Neural progenitor cell (in vitro differentiated cells): ENCODE data around the gene SEMA4D. TPM values are rescaled to one million over a fixed set of nuclear protein-coding genes. Genes with fewer than 3 reads are reported as not detected.

Experiments
- DNase-seq: peaks from one replicate; pipeline ENCODE4 v3.0.0-alpha.2; 2016; ENCODE audit warnings: low spot score
- H2AFZ ChIP-seq: fragments of 200-600 bp; sonication (generic); replicated peaks from 2 replicates; pipeline ENCODE4 v1.6.1; 2016; ENCODE audit warnings: antibody characterized with exemption
- H3F3A ChIP-seq: fragments of 200-600 bp; sonication (generic); 2 replicates; pipeline ENCODE4 v1.6.1; 2016; ENCODE audit warnings: antibody characterized with exemption, low read depth
- H3K27ac ChIP-seq: fragments of 200-600 bp; sonication (generic); 2 replicates; pipeline ENCODE4 v1.5.1; 2016; ENCODE audit warnings: mild to moderate bottlenecking
- H3K27me3 ChIP-seq: fragments of 200-600 bp; sonication (generic); 2 replicates; pipeline ENCODE4 v1.6.1; 2016; ENCODE audit warnings: mild to moderate bottlenecking, moderate library complexity
- H3K36me3 ChIP-seq: fragments of 200-600 bp; sonication (generic); 2 replicates; pipeline ENCODE4 v1.5.1; 2016
- H3K4me1 ChIP-seq: fragments of 200-600 bp; sonication (generic); 2 replicates; pipeline ENCODE4 v1.6.1; 2016; ENCODE audit warnings: mixed run types
- H3K4me2 ChIP-seq: fragments of 200-600 bp; sonication (generic); 2 replicates; pipeline ENCODE4 v1.6.1; 2016
- H3K4me3 ChIP-seq: fragments of 200-600 bp; sonication (generic); 2 replicates; pipeline ENCODE4 v1.5.1; 2016
- H3K79me2 ChIP-seq: fragments of 200-600 bp; sonication (generic); 2 replicates; pipeline ENCODE4 v1.6.1; 2016; ENCODE audit warnings: low read depth
- H3K9ac ChIP-seq: fragments of 200-600 bp; sonication (generic); 2 replicates; pipeline ENCODE4 v1.6.1; 2016
- H3K9me3 ChIP-seq: fragments of 200-600 bp; sonication (generic); 2 replicates; pipeline ENCODE4 v1.5.1; 2016; ENCODE audit warnings: low read depth
- H4K20me1 ChIP-seq: fragments of 200-600 bp; sonication (generic); 2 replicates; pipeline ENCODE4 v1.6.1; 2016; ENCODE audit warnings: low read depth
- H3K27ac Mint-ChIP-seq: 3 replicates; pipeline ENCODE4 v1.8.0; 2021; ENCODE audit warnings: mixed read lengths
- H3K27me3 Mint-ChIP-seq: 2 replicates; pipeline ENCODE4 v1.8.0; 2022; ENCODE audit warnings: low read depth, mild to moderate bottlenecking, inconsistent platforms, moderate library complexity, mixed read lengths; ENCODE audit not compliant: insufficient read depth
- H3K36me3 Mint-ChIP-seq: 3 replicates; pipeline ENCODE4 v1.8.0; 2021; ENCODE audit warnings: mixed read lengths
- H3K4me1 Mint-ChIP-seq: 3 replicates; pipeline ENCODE4 v1.8.0; 2021; ENCODE audit warnings: mixed read lengths
- H3K4me3 Mint-ChIP-seq: 3 replicates; pipeline ENCODE4 v1.8.0; 2021; ENCODE audit warnings: mild to moderate bottlenecking, moderate library complexity, mixed read lengths
- H3K9me3 Mint-ChIP-seq: 3 replicates; pipeline ENCODE4 v1.8.0; 2020; ENCODE audit warnings: mixed read lengths
- CTCF ChIP-seq: fragments of 200-600 bp; sonication (generic); IDR thresholded peaks from 2 replicates; pipeline ENCODE4 v1.5.1; 2017; ENCODE audit warnings: antibody characterized with exemption, mild to moderate bottlenecking
- EZH2 ChIP-seq: fragments of 200-600 bp; sonication (generic); IDR thresholded peaks from 2 replicates; pipeline ENCODE4 v1.6.1; 2017; ENCODE audit warnings: antibody characterized with exemption, mild to moderate bottlenecking, moderate library complexity
- EZH2phosphoT487 ChIP-seq: fragments of 200-600 bp; sonication (generic); IDR thresholded peaks from 2 replicates; pipeline ENCODE4 v1.6.1; 2017; ENCODE audit warnings: antibody characterized with exemption
- total RNA-seq: library from RNA; depleted of rRNA; stranded (reverse); fragments of >200 nt; gene quantifications from 2 replicates; pipeline ENCODE4 v1.2.3, GENCODE V29; 2015; ENCODE audit warnings: low replicate concordance

SEMA4D gene
- total RNA-seq, 1 donor from 2014 or later: 19.1 TPM

- Histone ChIP-seq H3F3A (peaks cover under 1% of the 10 kb centered on the region), H4K20me1 (peaks cover 28% of the 10 kb centered on the region), H3K27ac (no peak overlapping the region), H3K4me2 (no peak overlapping the region), H3K79me2 (peaks cover 19% of the 10 kb centered on the region), H3K4me3 (no peak overlapping the region), H2AFZ (no peak overlapping the region), H3K9ac (no peak overlapping the region), H3K27me3 (no peaks in the 10 kb centered on the region), H3K9me3 (no peaks in the 10 kb centered on the region), H3K36me3 (no peaks in the 10 kb centered on the region), H3K4me1 (peaks cover 9% of the 10 kb centered on the region)
- peaks cover 29% of the 10 kb centered on the region for H3K4me1 Mint-ChIP-seq
- H3K36me3 Mint-ChIP-seq: peaks cover 2% of the 10 kb centered on the region
- no peaks in the 10 kb centered on the region for H3K9me3 Mint-ChIP-seq
- no peak for TF ChIP-seq EZH2
- TF ChIP-seq EZH2phosphoT487: no peak
- no peak overlapping the region for H3K4me3 Mint-ChIP-seq
- peaks cover 5% of the 10 kb centered on the region for H3K27me3 Mint-ChIP-seq
- no peak for DNase-seq
- no peak overlapping the region for H3K27ac Mint-ChIP-seq
Observed at GRCh38 chr9:89441655-89441970, 56.3 kb downstream of the SEMA4D start.

- no peaks in the 10 kb centered on the region for H3K9me3 ChIP-seq
- peak overlapping the region; percentile 79 for H3K27ac Mint-ChIP-seq
- peaks cover 33% of the 10 kb centered on the region for H4K20me1 ChIP-seq
- H3K4me3 ChIP-seq: no peak overlapping the region
- no peak overlapping the region for H3K9ac ChIP-seq
- peaks cover 1% of the 10 kb centered on the region for H3K36me3 Mint-ChIP-seq
- H2AFZ ChIP-seq: no peak overlapping the region
- H3K79me2 ChIP-seq: peaks cover 19% of the 10 kb centered on the region
- H3F3A ChIP-seq: peaks cover 5% of the 10 kb centered on the region
- H3K27ac ChIP-seq: no peak overlapping the region
- no peak overlapping the region for H3K4me3 Mint-ChIP-seq
- no peak for TF ChIP-seq CTCF
- no peak for TF ChIP-seq EZH2
- no peak for TF ChIP-seq EZH2phosphoT487
- no peaks in the 10 kb centered on the region for H3K27me3 ChIP-seq
- peaks cover 14% of the 10 kb centered on the region for H3K4me1 ChIP-seq
- peaks cover 5% of the 10 kb centered on the region for H3K27me3 Mint-ChIP-seq
- no peak overlapping the region for H3K4me2 ChIP-seq
- H3K4me1 Mint-ChIP-seq: peaks cover 31% of the 10 kb centered on the region
- H3K36me3 ChIP-seq: no peaks in the 10 kb centered on the region
- no peaks in the 10 kb centered on the region for H3K9me3 Mint-ChIP-seq
- DNase-seq: no peak
Observed at GRCh38 chr9:89440951-89441654, 56.8 kb downstream of the SEMA4D start.

GRCh38 chr9:89440548-89440947 is 57.4 kb downstream of the SEMA4D start:
- Histone ChIP-seq H3K9me3 (no peaks in the 10 kb centered on the region), H3K4me2 (no peak overlapping the region), H2AFZ (no peak overlapping the region), H3K4me3 (no peak overlapping the region), H4K20me1 (peaks cover 38% of the 10 kb centered on the region), H3K79me2 (peaks cover 19% of the 10 kb centered on the region), H3K4me1 (peaks cover 20% of the 10 kb centered on the region), H3F3A (peaks cover 11% of the 10 kb centered on the region), H3K27ac (no peak overlapping the region), H3K36me3 (no peaks in the 10 kb centered on the region), H3K27me3 (no peaks in the 10 kb centered on the region), H3K9ac (no peak overlapping the region)
- DNase-seq: no peak
- no peaks in the 10 kb centered on the region for H3K9me3 Mint-ChIP-seq
- peaks cover 5% of the 10 kb centered on the region for H3K27me3 Mint-ChIP-seq
- TF ChIP-seq EZH2phosphoT487: no peak
- no peak for TF ChIP-seq CTCF
- TF ChIP-seq EZH2: no peak
- H3K36me3 Mint-ChIP-seq: no peaks in the 10 kb centered on the region
- no peak overlapping the region for H3K4me3 Mint-ChIP-seq
- peaks cover 33% of the 10 kb centered on the region for H3K4me1 Mint-ChIP-seq
- no peak overlapping the region for H3K27ac Mint-ChIP-seq

GRCh38 chr9:89440046-89440445 is 57.9 kb downstream of the SEMA4D start:
- H2AFZ ChIP-seq: no peak overlapping the region
- no peak overlapping the region for H3K27ac ChIP-seq

More at GRCh38 chr9:89440046-89440445, 57.9 kb downstream of the SEMA4D start:
- Histone ChIP-seq H3K36me3 (no peaks in the 10 kb centered on the region), H3K4me3 (no peak overlapping the region), H3K27me3 (no peaks in the 10 kb centered on the region), H3K9me3 (no peaks in the 10 kb centered on the region), H3K9ac (no peak overlapping the region), H4K20me1 (peaks cover 39% of the 10 kb centered on the region), H3F3A (peaks cover 16% of the 10 kb centered on the region), H3K79me2 (peaks cover 19% of the 10 kb centered on the region), H3K4me1 (peaks cover 25% of the 10 kb centered on the region), H3K4me2 (no peak overlapping the region)
- Mint-ChIP-seq H3K9me3 (no peaks in the 10 kb centered on the region), H3K27me3 (peaks cover 5% of the 10 kb centered on the region), H3K4me1 (peaks cover 37% of the 10 kb centered on the region), H3K27ac (no peak overlapping the region), H3K36me3 (no peaks in the 10 kb centered on the region), H3K4me3 (no peak overlapping the region)
- TF ChIP-seq CTCF (no peak), EZH2 (no peak), EZH2phosphoT487 (no peak)
- DNase-seq: no peak
